Measurements from ENCODE around the gene RPN2. TPM values are rescaled to one million over a fixed set of nuclear protein-coding genes. Genes with fewer than 3 reads are reported as not detected.

The RPN2 gene
- total and polyA plus RNA-seq, 2 donors (not counting 1 experiment from before 2014, with no cell fraction given): 80.2 to 87.3 TPM

GRCh38 chr20:37179683-37180524, 774 bp downstream of the RPN2 start:
- Histone ChIP-seq H3K9me3 (ENCODE audit: control extremely low read depth in 1 of 3, control insufficient read depth in 2 of 3, insufficient read depth in 1 of 3, low read length in 2 of 3) (no peaks in the 10 kb centered on the region), H4K20me1 (ENCODE audit: control insufficient read depth, insufficient read depth, low read length, poor library complexity, severe bottlenecking) (peaks cover 11% of the 10 kb centered on the region), H3K79me2 (ENCODE audit: control insufficient read depth, insufficient read depth, low read length) (peaks cover 61% of the 10 kb centered on the region), H3K36me3 (replicated peaks in 1 of 2; ENCODE audit: control extremely low read depth in 1 of 2, control insufficient read depth in 1 of 2, extremely low read depth in 1 of 2, insufficient read depth in 2 of 2, low read length in 1 of 2) (peaks cover 0 to 19% of the 10 kb centered on the region in 2 experiments), H3K27ac (ENCODE audit: low read length in 2 of 2) (peak overlapping the region in 1 of 2 donors; percentile 95), H3K4me2 (replicated peaks; ENCODE audit: low read depth, low read length, poor library complexity, severe bottlenecking) (peak overlapping the region; percentile 73), H3K4me1 (ENCODE audit: control insufficient read depth in 2 of 2, insufficient read depth in 2 of 2, low read length in 2 of 2) (peaks cover 26 to 34% of the 10 kb centered on the region in 2 donors), H3K9ac (ENCODE audit: low read length) (peak overlapping the region; percentile 88), H3K4me3 (ENCODE audit: control extremely low read depth in 1 of 5, extremely low read depth in 1 of 5, insufficient read depth in 1 of 5, low read depth in 2 of 5, low read length in 4 of 5) (peak overlapping the region; percentile 85 to 100 (median 89)), H3K27me3 (replicated peaks in 1 of 4; ENCODE audit: control extremely low read depth in 1 of 4, control insufficient read depth in 3 of 4, insufficient read depth in 4 of 4, low read length in 3 of 4) (no peaks in the 10 kb centered on the region), H2AFZ (ENCODE audit: insufficient read depth, low read depth, low read length, poor library complexity, severe bottlenecking) (peak overlapping the region; percentile 99)
- H3K27ac Mint-ChIP-seq: peak overlapping the region; percentile 99
- 1% methylated on average over 12 of the region's 15 CpGs for WGBS (ENCODE audit: insufficient coverage)
- H3K9me3 Mint-ChIP-seq (ENCODE audit: insufficient read depth): no peaks in the 10 kb centered on the region
- intact Hi-C loops (cut with micrococcal nuclease): loop anchor here (1.0 to 10.0 kb wide), 7 partner anchors 171 to 1662 kb away; partner anchors contain the start of genes BLCAP, CTNNBL1, RAB5IF and SAMHD1
- peaks cover 47% of the 10 kb centered on the region for H3K4me1 Mint-ChIP-seq
- CTCF ChIA-PET: interaction anchor here (1.3 to 6.5 kb wide), 5 partner anchors 12 to 355 kb away, joined by 4 to 79 read pairs (median 13); partner anchors contain the start of gene RBL1
- DNase-seq: no peak
- TF ChIP-seq EZH2 (IDR thresholded peaks at IDR 0.05; ENCODE audit: borderline replicate concordance, insufficient read depth, low read depth, low read length, poor library complexity, severe bottlenecking) (no peak), CTCF (IDR thresholded peaks at IDR 0.05) (no peak)
- H3K27me3 Mint-ChIP-seq: no peaks in the 10 kb centered on the region
- POLR2A ChIA-PET: interaction anchor here (0.6 to 1.6 kb wide), 3 partner anchors 85 to 347 kb away, joined by 5 to 8 read pairs (median 5); partner anchors contain the start of gene RBL1
- no peak for ATAC-seq (ENCODE audit: low read depth)
- H3K4me3 Mint-ChIP-seq: peak overlapping the region; percentile 98

GRCh38 chr20:37185686-37186085, 6.6 kb downstream of the RPN2 start:
- H3K4me2 ChIP-seq (replicated peaks; ENCODE audit: low read depth, low read length, poor library complexity, severe bottlenecking): no peak overlapping the region
- intact Hi-C loops (cut with micrococcal nuclease): no loop called here
- no peaks in the 10 kb centered on the region for H3K9me3 ChIP-seq (ENCODE audit: control extremely low read depth in 1 of 3, control insufficient read depth in 2 of 3, insufficient read depth in 1 of 3, low read length in 2 of 3)
- no peak for TF ChIP-seq EZH2 (IDR thresholded peaks at IDR 0.05; ENCODE audit: borderline replicate concordance, insufficient read depth, low read depth, low read length, poor library complexity, severe bottlenecking)
- no peak for TF ChIP-seq CTCF (IDR thresholded peaks at IDR 0.05)
- H3K36me3 ChIP-seq (replicated peaks in 1 of 2; ENCODE audit: control extremely low read depth in 1 of 2, control insufficient read depth in 1 of 2, extremely low read depth in 1 of 2, insufficient read depth in 2 of 2, low read length in 1 of 2): peaks cover 0 to 52% of the 10 kb centered on the region in 2 experiments
- no peak overlapping the region for H2AFZ ChIP-seq (ENCODE audit: insufficient read depth, low read depth, low read length, poor library complexity, severe bottlenecking)
- DNase-seq (no peak), ATAC-seq (ENCODE audit: low read depth) (no peak)
- H3K27ac ChIP-seq (ENCODE audit: low read length in 2 of 2): no peak overlapping the region
- Mint-ChIP-seq H3K27ac (no peak overlapping the region), H3K27me3 (no peaks in the 10 kb centered on the region), H3K4me3 (no peak overlapping the region), H3K9me3 (ENCODE audit: insufficient read depth) (no peaks in the 10 kb centered on the region), H3K4me1 (peaks cover 46% of the 10 kb centered on the region)
- H3K4me1 ChIP-seq (ENCODE audit: control insufficient read depth in 2 of 2, insufficient read depth in 2 of 2, low read length in 2 of 2): peaks cover 22 to 34% of the 10 kb centered on the region in 2 donors
- no peak overlapping the region for H3K4me3 ChIP-seq (ENCODE audit: control extremely low read depth in 1 of 5, extremely low read depth in 1 of 5, insufficient read depth in 1 of 5, low read depth in 2 of 5, low read length in 4 of 5)
- ChIA-PET CTCF (interaction anchor here (2.2 kb wide), 1 partner anchor 10 kb away, joined by 10 read pairs; no protein-coding TSS in a partner anchor), POLR2A (no interaction called here)
- no peak overlapping the region for H3K9ac ChIP-seq (ENCODE audit: low read length)
- peaks cover 19% of the 10 kb centered on the region for H4K20me1 ChIP-seq (ENCODE audit: control insufficient read depth, insufficient read depth, low read length, poor library complexity, severe bottlenecking)
- peaks cover 81% of the 10 kb centered on the region for H3K79me2 ChIP-seq (ENCODE audit: control insufficient read depth, insufficient read depth, low read length)
- WGBS (ENCODE audit: insufficient coverage): 97% methylated on average over 5 of the region's 5 CpGs
- no peaks in the 10 kb centered on the region for H3K27me3 ChIP-seq (replicated peaks in 1 of 4; ENCODE audit: control extremely low read depth in 1 of 4, control insufficient read depth in 3 of 4, insufficient read depth in 4 of 4, low read length in 3 of 4)

All from B cell (primary cell).